ENCODE results near the gene DIPK1B. TPM values are rescaled to one million over a fixed set of nuclear protein-coding genes. Genes with fewer than 3 reads are reported as not detected.

DIPK1B gene
- total RNA-seq, 1 donor from 2014 or later: 22.4 TPM

DNA sequence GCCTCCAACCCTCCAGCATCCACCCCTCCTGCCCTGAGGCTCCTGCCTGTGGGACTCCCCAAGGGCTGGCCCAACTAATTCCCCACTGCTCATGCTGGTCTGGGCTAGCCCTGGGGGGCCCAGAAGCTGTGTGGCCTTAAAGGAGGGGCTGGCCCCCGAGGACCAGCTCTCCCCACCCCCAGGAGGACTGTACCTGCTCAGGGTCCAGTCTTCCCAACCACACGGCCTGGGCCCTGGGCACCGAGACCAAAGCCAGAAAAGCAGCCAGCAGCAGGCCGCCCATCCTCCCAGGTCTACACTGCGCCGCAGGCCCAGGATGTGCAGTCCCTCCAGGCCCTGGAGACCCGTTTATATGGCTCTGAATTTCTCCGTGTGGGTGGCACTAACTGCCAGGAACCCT, 35.8 kb downstream of the DIPK1B start, which contains the start of gene LCN6:
Gene LCN6, minus strand, starts transcription at position 325 of the 400 bp plus-strand sequence. Its CDS starts 42 bp downstream, at position 283.
- Mint-ChIP-seq H3K27ac (ENCODE audit: unreplicated experiment) (no peak within 1 kb of the TSS), H3K36me3 (ENCODE audit: low read depth, unreplicated experiment) (peaks cover 2% of the 10 kb centered on the region), H3K9me3 (ENCODE audit: unreplicated experiment) (peaks cover 11% of the 10 kb centered on the region), H3K4me3 (ENCODE audit: unreplicated experiment) (peak within 1 kb of the TSS; percentile 35), H3K4me1 (ENCODE audit: low read depth, unreplicated experiment) (no peaks in the 10 kb centered on the region), H3K27me3 (ENCODE audit: low read depth, unreplicated experiment) (peaks cover 14% of the 10 kb centered on the region)
- TF ChIP-seq, protein P1, sequence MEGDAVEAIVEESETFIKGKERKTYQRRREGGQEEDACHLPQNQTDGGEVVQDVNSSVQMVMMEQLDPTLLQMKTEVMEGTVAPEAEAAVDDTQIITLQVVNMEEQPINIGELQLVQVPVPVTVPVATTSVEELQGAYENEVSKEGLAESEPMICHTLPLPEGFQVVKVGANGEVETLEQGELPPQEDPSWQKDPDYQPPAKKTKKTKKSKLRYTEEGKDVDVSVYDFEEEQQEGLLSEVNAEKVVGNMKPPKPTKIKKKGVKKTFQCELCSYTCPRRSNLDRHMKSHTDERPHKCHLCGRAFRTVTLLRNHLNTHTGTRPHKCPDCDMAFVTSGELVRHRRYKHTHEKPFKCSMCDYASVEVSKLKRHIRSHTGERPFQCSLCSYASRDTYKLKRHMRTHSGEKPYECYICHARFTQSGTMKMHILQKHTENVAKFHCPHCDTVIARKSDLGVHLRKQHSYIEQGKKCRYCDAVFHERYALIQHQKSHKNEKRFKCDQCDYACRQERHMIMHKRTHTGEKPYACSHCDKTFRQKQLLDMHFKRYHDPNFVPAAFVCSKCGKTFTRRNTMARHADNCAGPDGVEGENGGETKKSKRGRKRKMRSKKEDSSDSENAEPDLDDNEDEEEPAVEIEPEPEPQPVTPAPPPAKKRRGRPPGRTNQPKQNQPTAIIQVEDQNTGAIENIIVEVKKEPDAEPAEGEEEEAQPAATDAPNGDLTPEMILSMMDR (IDR thresholded peaks at IDR 0.05; ENCODE audit: insufficient read depth, low read depth, low read length): no peak
- no peak for TF ChIP-seq EZH2 (IDR thresholded peaks at IDR 0.05; ENCODE audit: insufficient read depth, low read length)
- H3K79me2 ChIP-seq (ENCODE audit: insufficient read depth, low read length): no peaks in the 10 kb centered on the region
- no peak for DNase-seq (ENCODE audit: low read depth)
- FAIRE-seq: no peak
- H3K4me1 ChIP-seq (ENCODE audit: insufficient read depth, low read length): no peaks in the 10 kb centered on the region
- no peaks in the 10 kb centered on the region for H3K27me3 ChIP-seq (ENCODE audit: insufficient read depth, low read length)
- H3K36me3 ChIP-seq (ENCODE audit: insufficient read depth, low read length): no peaks in the 10 kb centered on the region
- H3K4me2 ChIP-seq (ENCODE audit: low read length): no peak within 1 kb of the TSS
- no peak within 1 kb of the TSS for H3K4me3 ChIP-seq (ENCODE audit: insufficient read depth, low read depth, low read length)
- no peak within 1 kb of the TSS for H3K9ac ChIP-seq (ENCODE audit: low read length)
- no peak within 1 kb of the TSS for H2AFZ ChIP-seq (ENCODE audit: low read depth, low read length)
- H3K27ac ChIP-seq (ENCODE audit: low read depth, low read length): no peak within 1 kb of the TSS
- H3K9me3 ChIP-seq (ENCODE audit: insufficient read depth, low read depth, low read length): no peaks in the 10 kb centered on the region
- no peaks in the 10 kb centered on the region for H4K20me1 ChIP-seq (ENCODE audit: insufficient read depth, low read length)

DNA sequence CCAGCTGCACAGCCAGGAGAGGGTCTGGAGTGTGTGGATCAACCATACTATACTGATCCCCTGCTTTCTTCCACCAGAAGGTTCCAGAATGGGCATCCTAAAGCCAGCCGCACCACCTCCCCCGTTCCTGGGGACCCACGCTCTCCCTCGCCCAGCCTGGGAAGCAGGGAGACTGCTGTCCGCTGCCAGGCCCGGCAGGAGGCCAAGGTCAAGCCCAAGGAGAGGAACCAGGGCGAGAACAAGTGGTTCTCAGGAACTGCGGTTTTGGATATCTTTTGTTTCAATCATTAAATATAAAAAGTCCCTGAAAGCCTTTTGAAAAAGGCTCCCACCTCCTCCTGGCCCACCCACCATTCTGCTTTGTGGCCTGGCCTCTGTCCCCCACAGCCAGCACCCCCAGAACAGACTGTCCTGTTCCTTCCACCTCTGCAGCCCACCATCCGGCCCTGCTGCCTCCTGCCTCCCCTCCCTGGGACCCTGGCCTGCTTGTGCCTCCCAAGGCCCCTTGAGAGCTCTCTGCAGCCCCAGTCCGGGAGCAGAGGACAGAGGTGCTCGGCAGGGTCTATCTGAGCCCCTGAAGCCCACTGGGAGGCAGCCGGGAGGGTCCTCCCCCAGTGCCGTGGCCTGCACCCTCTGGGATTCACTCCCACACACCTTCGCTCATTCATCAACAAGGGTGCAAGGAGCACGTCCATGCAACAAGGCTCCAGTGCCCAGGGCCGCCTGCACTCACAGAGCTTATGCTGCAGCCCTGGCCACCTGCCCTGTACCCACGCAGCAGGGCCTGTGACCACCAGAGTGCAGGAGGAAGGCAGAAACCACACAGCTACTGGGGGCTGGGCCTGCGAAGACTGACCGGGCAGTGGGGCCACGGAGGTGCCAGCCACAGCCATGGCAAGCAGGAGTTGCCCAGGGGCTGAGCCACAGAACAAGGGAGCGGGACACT, 36.6 kb downstream of the DIPK1B start:
- Histone ChIP-seq H3K79me2 (ENCODE audit: insufficient read depth, low read length) (no peaks in the 10 kb centered on the region), H4K20me1 (ENCODE audit: insufficient read depth, low read length) (no peaks in the 10 kb centered on the region), H3K27ac (ENCODE audit: low read depth, low read length) (no peak overlapping the region), H3K27me3 (ENCODE audit: insufficient read depth, low read length) (peaks cover 3% of the 10 kb centered on the region), H3K9me3 (ENCODE audit: insufficient read depth, low read depth, low read length) (no peaks in the 10 kb centered on the region), H3K4me2 (ENCODE audit: low read length) (no peak overlapping the region), H3K4me3 (ENCODE audit: insufficient read depth, low read depth, low read length) (no peak overlapping the region), H3K9ac (ENCODE audit: low read length) (no peak overlapping the region), H3K36me3 (ENCODE audit: insufficient read depth, low read length) (no peaks in the 10 kb centered on the region), H2AFZ (ENCODE audit: low read depth, low read length) (no peak overlapping the region), H3K4me1 (ENCODE audit: insufficient read depth, low read length) (no peaks in the 10 kb centered on the region)
- FAIRE-seq (no peak), DNase-seq (ENCODE audit: low read depth) (no peak)
- Mint-ChIP-seq H3K4me1 (ENCODE audit: low read depth, unreplicated experiment) (no peaks in the 10 kb centered on the region), H3K36me3 (ENCODE audit: low read depth, unreplicated experiment) (peaks cover 2% of the 10 kb centered on the region), H3K9me3 (ENCODE audit: unreplicated experiment) (peaks cover 11% of the 10 kb centered on the region), H3K27ac (ENCODE audit: unreplicated experiment) (no peak overlapping the region), H3K4me3 (ENCODE audit: unreplicated experiment) (peak overlapping the region; percentile 35), H3K27me3 (ENCODE audit: low read depth, unreplicated experiment) (peaks cover 14% of the 10 kb centered on the region)
- no peak for TF ChIP-seq EZH2 (IDR thresholded peaks at IDR 0.05; ENCODE audit: insufficient read depth, low read length)
- TF ChIP-seq, protein P1 (IDR thresholded peaks at IDR 0.05; ENCODE audit: insufficient read depth, low read depth, low read length): no peak

DNA sequence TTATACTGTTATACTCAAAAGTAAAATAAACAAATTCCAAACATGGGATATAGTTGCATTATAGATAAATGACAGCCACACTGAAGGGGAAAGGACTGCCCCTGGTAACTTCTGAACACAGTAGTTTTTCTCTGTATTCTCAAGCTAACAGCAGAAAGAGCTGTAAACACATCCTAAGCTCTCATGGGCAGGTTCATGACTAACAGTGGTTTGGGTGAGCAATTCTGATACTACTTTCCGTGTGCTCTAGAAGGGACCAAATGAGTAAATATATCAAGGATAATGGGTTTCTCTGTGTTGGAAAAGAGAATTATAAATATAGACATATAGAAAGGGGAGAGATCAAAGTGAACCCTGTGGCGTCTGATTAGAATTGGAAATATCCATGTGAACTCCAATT, 38.2 kb downstream of the DIPK1B start:
- no peak for TF ChIP-seq EZH2 (IDR thresholded peaks at IDR 0.05; ENCODE audit: insufficient read depth, low read length)
- TF ChIP-seq, protein P1 (IDR thresholded peaks at IDR 0.05; ENCODE audit: insufficient read depth, low read depth, low read length): no peak

More for the DNA sequence above, 38.2 kb downstream of the DIPK1B start:
- FAIRE-seq (no peak), DNase-seq (ENCODE audit: low read depth) (no peak)
- no peaks in the 10 kb centered on the region for H3K36me3 ChIP-seq (ENCODE audit: insufficient read depth, low read length)
- H3K27ac Mint-ChIP-seq (ENCODE audit: unreplicated experiment): no peak overlapping the region
- no peak overlapping the region for H3K4me3 Mint-ChIP-seq (ENCODE audit: unreplicated experiment)
- H3K27ac ChIP-seq (ENCODE audit: low read depth, low read length): no peak overlapping the region
- H3K9ac ChIP-seq (ENCODE audit: low read length): no peak overlapping the region
- H3K36me3 Mint-ChIP-seq (ENCODE audit: low read depth, unreplicated experiment): peaks cover 5% of the 10 kb centered on the region
- no peaks in the 10 kb centered on the region for H3K4me1 Mint-ChIP-seq (ENCODE audit: low read depth, unreplicated experiment)
- H3K9me3 ChIP-seq (ENCODE audit: insufficient read depth, low read depth, low read length): peaks cover 3% of the 10 kb centered on the region
- peaks cover 16% of the 10 kb centered on the region for H3K27me3 Mint-ChIP-seq (ENCODE audit: low read depth, unreplicated experiment)
- no peak overlapping the region for H3K4me2 ChIP-seq (ENCODE audit: low read length)
- no peak overlapping the region for H3K4me3 ChIP-seq (ENCODE audit: insufficient read depth, low read depth, low read length)
- H4K20me1 ChIP-seq (ENCODE audit: insufficient read depth, low read length): no peaks in the 10 kb centered on the region
- H3K4me1 ChIP-seq (ENCODE audit: insufficient read depth, low read length): no peaks in the 10 kb centered on the region
- peaks cover 14% of the 10 kb centered on the region for H3K9me3 Mint-ChIP-seq (ENCODE audit: unreplicated experiment)
- peaks cover 3% of the 10 kb centered on the region for H3K27me3 ChIP-seq (ENCODE audit: insufficient read depth, low read length)
- no peak overlapping the region for H2AFZ ChIP-seq (ENCODE audit: low read depth, low read length)
- no peaks in the 10 kb centered on the region for H3K79me2 ChIP-seq (ENCODE audit: insufficient read depth, low read length)

All from astrocyte (in vitro differentiated cells and primary cell).